ENCODE results near the gene AATF. TPM values are rescaled to one million over a fixed set of nuclear protein-coding genes. Genes with fewer than 3 reads are reported as not detected.

The AATF gene
- total RNA-seq, 2 experiments from 2014 or later, result 110 to 112 TPM

DNA sequence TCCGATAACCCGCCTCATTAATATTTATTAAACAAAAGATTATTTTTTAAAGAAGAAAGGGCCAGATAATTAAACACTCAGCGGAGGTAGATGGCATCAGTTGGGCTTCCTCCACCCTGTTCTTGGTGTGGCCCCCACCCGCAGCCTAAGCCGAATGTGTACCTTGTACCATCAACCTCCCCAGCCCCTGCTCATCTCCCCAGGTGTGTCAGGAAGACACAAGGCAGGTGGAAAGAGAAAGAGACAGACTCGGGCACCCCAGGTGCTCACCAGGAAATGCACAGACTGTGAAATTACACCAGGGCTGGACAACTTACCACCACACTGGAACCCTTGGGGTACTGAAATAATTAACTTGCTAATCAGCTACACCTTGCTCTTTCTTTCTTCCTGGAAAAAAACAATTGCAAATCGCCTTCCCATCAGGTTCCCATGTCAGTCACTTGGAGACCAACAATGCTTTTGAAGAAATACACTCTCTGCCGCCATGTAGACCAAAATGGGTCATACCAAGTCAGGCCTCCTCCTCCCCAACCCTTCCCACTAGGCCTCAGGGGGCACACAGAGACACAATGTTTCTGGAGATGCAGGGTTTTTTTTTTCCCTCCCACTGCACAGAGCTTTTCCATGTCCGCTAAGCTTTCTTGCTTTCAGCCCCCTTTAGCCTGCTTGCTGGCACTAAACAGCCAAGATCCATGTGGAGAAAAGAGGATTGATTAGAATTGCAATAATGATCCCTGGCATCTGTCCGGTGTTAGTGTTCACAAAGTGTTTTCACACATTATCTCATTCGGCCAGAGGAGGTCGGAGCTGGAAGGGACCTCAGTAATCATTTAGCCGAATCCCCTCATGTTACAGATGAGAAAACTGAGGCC, 20.0 kb upstream of the AATF start:
- POLR2A ChIA-PET, result no interaction called here
- CTCF ChIA-PET, result no interaction called here

DNA sequence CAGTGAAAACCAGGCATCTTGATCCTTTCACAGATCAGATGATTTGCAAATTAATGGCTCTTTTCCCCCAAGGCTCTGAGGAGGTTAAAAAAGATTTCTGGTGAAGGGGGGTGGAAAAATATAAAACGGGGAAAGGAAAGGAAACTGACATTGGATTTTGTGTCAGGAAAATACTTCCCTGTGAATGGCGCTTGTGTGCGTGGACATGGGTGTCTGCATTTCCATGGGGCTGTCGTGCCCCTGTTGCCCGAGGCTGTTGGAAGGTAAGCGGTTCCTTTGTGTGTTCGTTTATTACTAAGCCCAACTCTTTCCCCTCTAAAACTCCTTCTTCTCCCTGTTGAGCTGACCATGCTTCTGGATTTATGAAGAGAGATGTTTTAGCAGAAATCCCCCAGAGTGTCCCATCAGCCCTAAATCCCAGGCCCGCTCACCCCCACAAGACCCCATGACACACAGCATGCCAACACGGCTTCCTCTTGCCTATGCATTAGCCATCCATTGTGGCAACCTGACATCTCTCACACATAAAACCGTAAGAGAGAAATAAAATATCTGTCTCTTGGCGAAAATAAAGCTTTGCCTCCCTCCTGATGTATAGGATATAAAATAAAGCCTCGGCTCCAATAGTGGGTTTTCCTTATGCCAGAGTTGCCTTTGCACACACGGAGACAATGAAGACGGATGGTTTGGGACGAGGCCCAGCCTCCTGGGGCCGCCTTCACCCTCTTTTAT, 18.7 kb upstream of the AATF start:
- ChIA-PET POLR2A (no interaction called here), CTCF (no interaction called here)

DNA sequence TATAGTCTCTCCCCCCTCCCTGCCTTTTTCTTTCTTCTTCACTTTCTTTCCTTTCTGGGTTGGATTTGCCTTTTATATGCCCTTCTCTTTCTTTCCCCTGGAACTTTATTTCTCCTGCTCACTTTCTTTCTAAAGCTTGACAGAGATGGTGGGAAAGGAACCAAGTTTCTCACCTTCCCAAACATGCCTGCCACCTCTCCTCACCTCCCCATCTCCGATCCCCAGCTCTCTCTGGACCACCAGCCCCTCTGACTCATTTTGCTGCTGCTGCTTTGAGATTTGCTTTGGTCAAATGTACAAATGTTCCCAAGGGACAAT, 18.2 kb upstream of the AATF start:
- ChIA-PET CTCF (no interaction called here), POLR2A (no interaction called here)

DNA sequence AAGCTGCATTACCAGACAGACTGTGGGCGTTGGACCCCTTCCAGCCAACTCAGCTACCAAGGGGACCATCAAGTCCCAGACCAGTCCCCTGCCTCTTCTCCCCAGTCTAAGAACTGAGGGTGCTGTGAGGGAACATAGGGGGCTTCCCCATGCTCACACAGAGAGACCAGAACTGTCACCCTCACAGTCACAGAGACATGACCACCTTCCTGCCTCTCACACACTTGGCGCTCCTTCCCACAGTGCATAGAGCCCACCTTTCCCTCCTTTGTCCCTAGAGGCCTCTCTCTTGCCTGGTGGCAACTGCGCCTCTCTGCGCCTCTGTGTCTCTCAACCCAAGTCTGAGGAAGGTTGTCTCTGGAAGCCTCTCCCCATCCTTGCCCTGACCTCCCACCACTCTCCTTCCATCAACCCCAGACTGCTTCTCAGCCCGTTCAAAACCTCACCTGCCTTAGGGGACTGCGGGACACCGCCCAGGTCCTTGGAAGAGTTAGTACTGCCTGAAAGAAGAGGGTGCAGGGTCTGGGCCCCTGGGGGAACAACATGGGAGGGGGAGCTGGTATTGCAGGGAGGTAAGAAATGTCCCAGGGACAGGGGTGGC, 17.6 kb upstream of the AATF start:
- POLR2A ChIA-PET, result no interaction called here

DNA sequence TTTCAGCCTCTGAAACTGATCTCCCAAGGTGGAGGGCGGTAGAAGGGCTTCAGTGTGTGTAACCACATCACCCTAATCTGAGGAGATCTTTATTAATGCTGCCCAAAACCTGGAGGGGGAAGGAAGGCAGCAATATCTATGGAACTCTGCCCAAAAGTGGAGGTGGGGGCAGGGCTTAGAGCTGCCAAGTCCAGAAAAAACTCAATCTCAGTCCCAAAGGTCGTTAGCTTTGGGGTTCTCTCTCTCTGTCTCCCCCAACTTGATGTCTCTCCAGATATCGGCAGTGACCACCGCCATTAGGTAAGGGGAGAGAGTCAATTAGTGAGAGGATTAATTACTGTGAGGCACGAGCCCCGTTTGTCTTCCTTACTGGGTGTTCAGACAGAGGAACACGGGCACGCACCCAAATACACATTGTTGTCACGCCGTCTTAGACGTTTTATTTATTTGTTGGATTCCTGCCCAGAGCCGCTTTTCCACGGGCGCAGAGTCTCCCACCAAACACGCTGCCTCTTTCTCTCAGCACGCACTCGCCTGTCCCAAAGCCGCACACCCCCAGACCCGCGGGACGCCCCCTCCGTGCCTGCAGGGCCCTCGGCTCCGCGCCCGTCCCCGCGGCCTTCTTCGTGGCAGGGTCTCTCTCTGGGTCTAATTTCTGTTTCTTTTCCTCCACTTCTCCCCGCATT, 16.9 kb upstream of the AATF start:
- ChIA-PET POLR2A (no interaction called here), CTCF (no interaction called here)

More for the DNA sequence above, 17.6 kb upstream of the AATF start:
- CTCF ChIA-PET, result no interaction called here

DNA sequence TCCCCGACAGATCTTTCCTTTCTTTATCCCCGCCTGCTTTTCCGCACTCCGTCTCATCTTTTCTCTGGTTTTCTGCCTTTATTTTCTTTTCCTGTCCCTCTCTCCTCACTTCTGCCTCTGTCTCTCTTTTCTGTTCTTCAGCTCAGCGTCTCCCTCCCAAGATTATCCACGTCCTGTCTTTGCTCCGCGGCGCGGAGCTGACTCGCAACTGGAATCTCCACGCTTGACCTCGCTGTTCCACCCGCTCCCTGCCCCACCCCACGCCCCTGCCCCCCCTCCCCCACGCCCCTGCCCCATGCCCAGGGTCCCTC, 16.4 kb upstream of the AATF start:
- ChIA-PET CTCF (no interaction called here), POLR2A (no interaction called here)

DNA sequence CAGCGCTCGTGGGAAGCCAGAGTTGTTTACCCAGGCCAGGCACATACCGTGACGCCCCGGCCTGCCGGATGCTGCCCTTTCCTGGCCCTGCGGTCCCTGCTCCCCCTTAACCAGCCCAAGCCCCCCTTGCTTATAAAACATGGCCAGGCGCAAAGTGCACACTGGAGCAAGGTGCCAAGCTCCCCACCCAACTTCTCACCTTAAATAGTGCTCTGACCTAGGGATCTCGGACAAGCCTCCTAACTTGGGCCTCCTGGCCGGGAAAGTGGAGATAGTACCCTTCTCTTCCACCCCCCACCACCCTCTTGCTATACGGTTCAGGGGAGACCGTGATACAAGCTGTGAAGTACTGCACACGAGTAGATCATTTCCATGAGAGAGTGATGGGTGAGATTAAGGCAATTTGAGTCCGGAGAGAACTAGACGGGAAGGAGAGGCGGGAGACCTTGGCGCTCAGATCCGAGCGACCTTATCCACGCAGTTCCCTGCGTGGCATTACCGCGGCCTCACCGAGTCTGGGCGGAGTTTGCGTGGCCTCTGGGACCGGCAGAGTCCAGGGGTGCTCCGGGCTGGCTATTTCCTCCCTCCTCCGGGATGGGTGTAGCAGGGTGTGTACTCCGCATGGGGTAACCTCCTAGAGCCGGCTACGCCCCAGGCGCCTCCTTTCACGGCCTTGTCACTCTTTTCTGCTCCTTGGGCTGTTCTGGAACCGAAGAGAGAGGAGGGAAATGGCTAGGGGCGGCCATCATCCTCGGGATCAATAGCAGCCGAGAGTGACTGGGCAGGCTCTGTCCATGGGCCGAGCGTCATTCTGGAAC, 15.9 kb upstream of the AATF start:
- POLR2A ChIA-PET, result no interaction called here

DNA sequence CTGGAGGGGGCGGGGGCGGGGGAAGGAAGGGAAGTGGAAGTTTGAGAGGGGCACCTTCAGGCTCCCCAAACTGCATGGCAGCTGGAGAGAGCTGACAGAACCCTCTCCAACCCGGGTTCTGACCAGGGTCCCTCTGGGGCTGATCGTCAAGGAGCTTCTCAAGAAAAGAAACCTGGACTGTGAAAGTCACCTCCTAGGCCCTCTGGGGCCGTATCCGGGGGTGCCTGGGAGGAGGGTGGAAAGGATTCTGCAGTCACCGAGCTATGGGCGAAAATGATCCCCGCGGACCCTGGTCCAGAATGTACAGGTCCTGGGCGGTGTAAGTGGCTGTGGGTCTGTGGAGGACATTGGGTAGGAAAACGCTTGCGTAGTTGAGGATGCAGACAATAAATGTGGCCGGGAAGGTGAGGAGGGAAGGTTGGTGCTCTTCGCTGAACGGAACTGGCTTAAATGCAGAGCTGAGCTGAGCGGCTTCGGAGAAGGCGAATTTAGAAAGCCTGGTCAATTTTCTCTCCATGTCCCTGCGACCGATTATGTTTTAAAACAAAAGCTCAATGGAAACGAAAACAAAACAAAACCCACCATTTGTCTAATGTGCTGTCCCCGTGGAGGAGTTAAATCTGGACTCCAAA, 15.1 kb upstream of the AATF start:
- CTCF ChIA-PET, result interaction anchor here (0.6 to 1.1 kb wide), 2 partner anchors 15 to 34 kb away, joined by 3 to 5 read pairs; partner anchors contain the start of gene AATF
- POLR2A ChIA-PET, result no interaction called here

More for the DNA sequence above, 15.9 kb upstream of the AATF start:
- CTCF ChIA-PET, result interaction anchor here (1.1 kb wide), 1 partner anchor 16 kb away, joined by 3 read pairs; the partner anchor contains the start of gene AATF

DNA sequence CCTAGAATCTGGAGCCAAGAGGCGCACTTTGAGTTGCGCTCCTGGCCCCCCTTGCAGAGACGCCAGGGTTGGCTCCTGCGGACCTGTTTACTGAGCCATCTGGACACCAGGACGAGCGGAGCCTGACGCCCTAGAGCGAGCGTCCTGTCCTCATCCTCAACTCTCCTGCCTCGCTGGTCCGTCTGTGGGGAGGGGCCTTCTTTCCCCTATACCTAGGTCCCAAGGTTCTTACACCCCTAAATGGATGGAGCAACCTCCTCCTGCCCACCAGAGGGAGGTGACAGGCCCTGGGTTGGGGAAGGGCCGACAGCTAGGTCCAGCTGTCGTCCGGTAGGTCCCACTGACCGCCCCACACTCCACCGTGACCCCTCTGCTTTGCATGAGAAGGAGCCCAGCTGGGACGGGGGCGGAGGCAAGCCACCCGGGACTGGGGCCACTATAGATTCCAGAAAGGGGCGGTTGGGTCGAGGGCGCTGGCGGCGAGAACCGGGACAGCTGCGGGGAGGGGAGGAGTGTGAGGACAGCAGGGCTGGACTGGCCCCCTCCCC, 14.5 kb upstream of the AATF start:
- ChIA-PET POLR2A (no interaction called here), CTCF (interaction anchor here (0.6 kb wide), 1 partner anchor 34 kb away, joined by 5 read pairs; no protein-coding TSS in a partner anchor)

DNA sequence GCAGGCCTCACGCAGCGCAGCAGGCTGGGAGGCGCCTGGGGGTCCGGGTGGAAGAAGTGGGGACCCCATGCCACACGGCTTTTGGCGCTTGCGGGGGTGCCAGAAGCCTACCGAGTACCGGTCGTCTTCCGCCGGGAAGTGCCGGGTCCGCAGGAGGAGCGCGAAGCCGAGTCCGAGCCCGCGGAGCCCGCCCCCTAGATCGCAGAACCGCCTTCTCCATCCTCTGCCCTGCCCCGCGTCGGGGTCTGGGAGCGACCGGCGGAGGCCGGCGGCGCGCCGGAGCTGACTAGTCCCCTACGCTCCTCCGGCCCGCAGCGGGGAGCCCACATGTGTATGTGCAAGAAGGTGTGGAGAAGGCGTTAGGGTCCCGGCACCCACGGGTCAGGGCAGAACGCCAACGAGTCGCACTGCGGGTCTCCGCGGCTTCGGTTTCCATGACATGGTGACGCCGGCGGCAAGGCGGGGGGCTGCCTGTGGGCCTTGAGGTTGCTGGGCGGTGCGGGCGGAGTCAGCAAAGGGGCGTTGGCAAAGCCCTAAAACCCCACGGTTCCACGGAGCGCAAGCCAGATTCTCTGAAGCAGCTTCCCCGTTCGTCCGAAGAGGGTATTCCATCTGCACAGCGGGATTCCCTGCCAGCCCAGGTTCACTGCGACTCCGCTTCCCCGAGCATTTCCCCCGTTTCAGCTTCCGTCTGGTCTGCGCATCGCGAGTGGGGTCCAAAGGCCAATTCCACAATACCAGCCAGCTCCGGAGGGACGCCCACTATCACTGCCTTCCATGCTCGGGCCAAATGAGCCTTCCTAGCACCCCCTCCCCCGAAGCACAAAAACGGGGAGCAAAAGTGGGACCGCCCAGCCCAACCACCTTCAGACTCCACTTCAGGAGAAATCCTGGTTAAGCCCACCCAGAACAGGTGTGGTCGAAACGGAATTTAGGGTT, 13.8 kb upstream of the AATF start:
- POLR2A ChIA-PET, result no interaction called here
- CTCF ChIA-PET, result no interaction called here

DNA sequence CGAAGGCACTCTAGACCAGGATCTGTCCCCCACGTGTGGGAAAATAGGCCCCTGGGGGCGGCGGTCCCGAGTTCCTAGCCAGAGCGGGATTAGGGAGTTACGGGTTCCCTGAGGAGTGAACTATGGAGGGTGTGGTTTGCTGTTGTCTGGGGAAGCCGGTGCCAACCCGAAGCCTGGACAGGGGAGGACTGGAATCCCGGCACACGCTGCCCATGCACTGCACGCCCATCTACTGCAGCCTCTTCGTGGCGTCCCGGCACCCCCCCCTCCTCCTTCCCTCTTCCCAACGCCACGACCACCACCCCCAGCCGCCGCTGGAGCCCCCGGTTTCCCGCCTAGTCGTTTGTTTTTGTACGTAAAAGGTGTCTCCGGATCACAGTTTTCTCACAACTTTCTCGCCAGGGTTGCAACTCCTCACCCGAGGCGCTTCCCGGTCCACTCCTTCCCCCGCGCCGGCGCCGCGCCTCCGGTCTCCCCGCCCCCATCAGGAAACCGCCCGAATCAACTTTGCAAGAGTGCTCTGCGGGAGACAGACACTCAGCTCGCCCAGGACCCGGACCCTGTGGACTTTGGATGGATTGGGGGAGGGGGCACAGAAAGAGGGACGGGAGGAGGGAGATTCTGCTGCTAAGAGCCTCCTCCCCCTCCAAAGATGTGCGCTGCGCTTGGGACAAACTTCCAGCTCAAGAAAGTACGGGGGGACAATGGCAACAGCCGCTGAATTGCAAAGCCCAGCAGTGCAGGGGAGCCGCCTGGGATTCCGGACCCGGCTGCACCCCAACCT, 12.9 kb upstream of the AATF start:
- ChIA-PET CTCF (interaction anchor here (0.8 kb wide), 1 partner anchor 1127 kb away, joined by 3 read pairs; no protein-coding TSS in a partner anchor), POLR2A (interaction anchor here (0.5 kb wide), 1 partner anchor 222 kb away, joined by 6 read pairs; no protein-coding TSS in a partner anchor)

DNA sequence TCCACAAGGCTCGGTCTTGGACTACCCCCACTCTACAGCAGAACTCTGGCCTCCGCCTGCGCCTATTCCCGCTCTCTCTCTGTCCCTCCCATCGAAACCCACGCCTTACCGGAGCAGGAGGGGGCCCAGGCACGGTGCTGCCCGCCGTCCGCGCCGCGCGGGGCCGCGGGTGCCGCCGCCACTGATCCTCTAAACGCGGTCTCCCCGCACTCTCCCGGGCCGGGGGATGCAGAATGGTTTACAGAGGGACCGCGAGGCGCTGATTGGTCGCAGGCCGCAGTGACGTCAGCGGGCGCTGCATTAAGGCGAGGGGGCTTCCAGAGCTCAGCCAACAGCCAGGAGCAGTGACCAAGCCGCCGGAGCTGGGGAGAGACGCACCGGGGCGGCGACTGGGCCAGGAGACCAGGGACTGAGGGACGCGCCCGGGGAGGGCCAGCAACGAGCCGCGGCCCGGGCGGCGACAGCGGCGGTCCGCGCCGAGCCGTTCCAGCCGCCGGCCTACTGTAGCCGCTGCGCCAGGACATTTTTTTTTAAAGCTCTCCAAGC, 12.2 kb upstream of the AATF start:
- POLR2A ChIA-PET, result interaction anchor here (0.5 kb wide), 1 partner anchor 222 kb away, joined by 6 read pairs; no protein-coding TSS in a partner anchor
- CTCF ChIA-PET, result interaction anchor here (0.8 kb wide), 1 partner anchor 1128 kb away, joined by 3 read pairs; no protein-coding TSS in a partner anchor

DNA sequence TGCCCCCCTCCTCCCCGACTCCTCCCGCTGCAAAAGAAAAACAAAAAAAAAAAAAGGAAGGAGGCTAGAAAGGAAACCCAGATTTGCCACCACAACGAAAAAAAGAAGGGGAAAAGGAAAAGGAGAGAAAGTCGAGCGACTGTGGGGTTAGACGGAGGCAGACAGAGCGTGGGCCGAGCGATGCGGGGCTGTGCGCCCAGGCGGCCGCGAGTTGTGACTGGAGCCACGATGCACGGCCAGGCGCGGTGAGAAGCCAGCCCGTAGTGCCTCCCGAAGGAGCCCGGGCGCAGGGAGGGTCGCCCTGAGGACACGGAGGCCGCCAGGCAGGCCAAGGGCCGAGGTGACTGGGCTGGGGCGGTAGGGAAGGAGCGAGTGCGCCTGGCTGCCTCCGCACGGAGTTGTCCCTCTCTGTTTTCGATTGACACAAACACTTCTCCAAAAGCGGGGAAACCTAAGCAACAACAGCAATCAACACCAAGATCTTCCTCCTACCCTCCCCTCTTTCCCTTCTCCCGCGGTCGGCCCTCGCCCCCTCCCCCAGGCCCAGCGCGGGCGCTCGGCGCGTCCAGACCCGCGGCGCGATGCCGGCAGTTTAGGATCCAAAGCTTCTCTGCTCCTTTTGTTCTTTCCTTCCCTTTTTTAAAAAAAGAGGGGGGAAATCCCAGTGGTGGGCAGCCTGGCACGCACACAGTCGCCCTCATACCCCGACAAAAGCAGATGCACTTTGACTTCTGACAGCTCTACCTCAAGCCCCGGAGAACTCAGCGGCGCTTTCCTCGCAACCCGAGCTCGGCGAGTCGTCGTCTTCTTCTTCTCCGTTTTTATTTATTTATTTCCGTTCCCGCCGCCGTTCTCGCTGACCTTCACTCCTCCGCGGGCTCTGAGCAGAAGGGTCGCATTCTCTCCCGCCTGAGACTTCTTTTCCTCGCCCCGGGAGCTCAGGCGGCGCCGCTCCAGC, 11.5 kb upstream of the AATF start, which contains the start of gene LHX1:
Gene LHX1 (plus strand): TSS at position 475 of the 958 bp plus-strand sequence. CDS start 723 bp downstream, outside the sequence.
- ChIA-PET POLR2A (no interaction called here), CTCF (interaction anchor here (0.5 kb wide), 1 partner anchor 157 kb away, joined by 5 read pairs; no protein-coding TSS in a partner anchor)

DNA sequence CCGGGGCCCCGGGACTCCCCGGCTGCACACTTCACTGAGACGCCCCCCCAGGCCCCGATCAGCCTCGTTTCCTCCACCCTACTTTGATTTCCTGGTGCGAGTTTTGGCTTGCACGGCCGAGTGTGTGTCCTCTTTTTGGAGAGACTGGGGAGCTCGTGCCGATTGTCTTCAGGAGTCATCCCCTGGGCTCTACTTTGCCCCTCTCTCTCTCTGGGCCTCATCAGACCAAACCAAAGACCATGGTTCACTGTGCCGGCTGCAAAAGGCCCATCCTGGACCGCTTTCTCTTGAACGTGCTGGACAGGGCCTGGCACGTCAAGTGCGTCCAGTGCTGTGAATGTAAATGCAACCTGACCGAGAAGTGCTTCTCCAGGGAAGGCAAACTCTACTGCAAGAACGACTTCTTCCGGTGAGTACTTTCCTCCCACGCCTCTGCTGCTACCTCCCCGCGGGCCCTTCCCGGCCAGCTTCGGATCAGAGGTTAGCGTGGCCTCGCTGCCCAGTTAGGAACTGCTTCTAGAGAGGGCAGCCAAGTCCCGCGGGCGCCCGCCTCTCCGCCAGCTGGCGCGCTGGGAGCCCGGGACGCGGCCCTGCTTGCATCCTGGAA, 10.7 kb upstream of the AATF start:
- POLR2A ChIA-PET, result interaction anchor here (1.0 kb wide), 1 partner anchor 1623 kb away, joined by 3 read pairs; no protein-coding TSS in a partner anchor
- CTCF ChIA-PET, result interaction anchor here (0.5 kb wide), 1 partner anchor 156 kb away, joined by 5 read pairs; no protein-coding TSS in a partner anchor
